GM12878 (cell line): Measurements from ENCODE around the gene IGLON5.

Source experiments
- CBFB ChIP-seq: IDR thresholded peaks from 2 replicates; pipeline ENCODE4 v1.6.1; 2016; ENCODE audit warnings: antibody characterized with exemption, low read depth
- FOS ChIP-seq: IDR thresholded peaks from 3 replicates; pipeline ENCODE4 v1.6.1; 2011; ENCODE audit warnings: borderline replicate concordance; ENCODE audit not compliant: insufficient read length; ENCODE audit errors: extremely low read depth
- KLF5 ChIP-seq: fragments of 450-650 bp; IDR thresholded peaks from 2 replicates; pipeline ENCODE4 v1.6.1; 2014; ENCODE audit warnings: mild to moderate bottlenecking; ENCODE audit not compliant: partially characterized antibody
- YBX1 ChIP-seq: fragments of 450-650 bp; IDR thresholded peaks from 2 replicates; pipeline ENCODE4 v1.6.1; 2016; ENCODE audit warnings: antibody characterized with exemption
- TF ChIP-seq, protein P1 (sequence below): fragments of 450-650 bp; IDR thresholded peaks from 2 replicates; pipeline ENCODE4 v1.6.1; 2016; ENCODE audit warnings: mild to moderate bottlenecking, moderate library complexity, borderline replicate concordance

DNA sequence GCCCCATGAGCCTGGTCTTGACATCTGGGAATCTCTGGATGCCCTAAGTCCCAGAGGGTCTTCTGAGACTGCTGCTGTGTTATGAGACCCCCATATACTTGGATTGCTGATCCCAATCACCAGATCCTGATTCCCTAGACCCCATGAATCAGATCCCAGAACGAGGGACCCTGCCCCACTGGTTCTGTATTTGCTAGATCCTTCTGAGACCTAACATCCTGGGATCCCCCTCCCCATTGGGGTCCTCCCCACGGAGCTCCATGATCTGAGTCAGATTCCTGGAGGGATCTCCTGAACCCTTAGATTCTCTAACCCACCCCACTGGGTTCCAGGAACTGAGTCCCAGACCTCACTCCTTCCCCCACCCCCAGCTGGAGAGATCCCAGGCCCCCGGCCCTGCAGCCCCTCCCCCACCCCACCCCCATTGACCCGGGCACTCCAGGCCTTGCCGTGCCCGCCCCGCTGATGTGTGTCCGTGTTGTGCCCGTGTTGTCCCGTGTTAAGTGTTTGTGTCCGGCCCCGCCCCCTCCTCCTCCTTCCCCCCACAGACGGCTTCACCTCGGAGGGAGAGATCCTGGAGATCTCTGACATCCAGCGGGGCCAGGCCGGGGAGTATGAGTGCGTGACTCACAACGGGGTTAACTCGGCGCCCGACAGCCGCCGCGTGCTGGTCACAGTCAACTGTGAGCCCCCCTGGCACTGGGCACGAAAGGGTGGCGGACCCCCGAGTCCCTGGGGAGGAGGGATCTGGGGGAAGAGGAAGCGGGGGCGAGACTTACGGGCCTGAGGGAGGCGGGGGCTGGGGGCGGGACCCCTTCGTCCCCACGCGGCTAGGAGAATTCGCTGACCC is 15.0 kb downstream of the IGLON5 start:
- TF ChIP-seq YBX1 (no peak), CBFB (no peak), FOS (no peak), KLF5 (no peak)
- TF ChIP-seq, protein P1, sequence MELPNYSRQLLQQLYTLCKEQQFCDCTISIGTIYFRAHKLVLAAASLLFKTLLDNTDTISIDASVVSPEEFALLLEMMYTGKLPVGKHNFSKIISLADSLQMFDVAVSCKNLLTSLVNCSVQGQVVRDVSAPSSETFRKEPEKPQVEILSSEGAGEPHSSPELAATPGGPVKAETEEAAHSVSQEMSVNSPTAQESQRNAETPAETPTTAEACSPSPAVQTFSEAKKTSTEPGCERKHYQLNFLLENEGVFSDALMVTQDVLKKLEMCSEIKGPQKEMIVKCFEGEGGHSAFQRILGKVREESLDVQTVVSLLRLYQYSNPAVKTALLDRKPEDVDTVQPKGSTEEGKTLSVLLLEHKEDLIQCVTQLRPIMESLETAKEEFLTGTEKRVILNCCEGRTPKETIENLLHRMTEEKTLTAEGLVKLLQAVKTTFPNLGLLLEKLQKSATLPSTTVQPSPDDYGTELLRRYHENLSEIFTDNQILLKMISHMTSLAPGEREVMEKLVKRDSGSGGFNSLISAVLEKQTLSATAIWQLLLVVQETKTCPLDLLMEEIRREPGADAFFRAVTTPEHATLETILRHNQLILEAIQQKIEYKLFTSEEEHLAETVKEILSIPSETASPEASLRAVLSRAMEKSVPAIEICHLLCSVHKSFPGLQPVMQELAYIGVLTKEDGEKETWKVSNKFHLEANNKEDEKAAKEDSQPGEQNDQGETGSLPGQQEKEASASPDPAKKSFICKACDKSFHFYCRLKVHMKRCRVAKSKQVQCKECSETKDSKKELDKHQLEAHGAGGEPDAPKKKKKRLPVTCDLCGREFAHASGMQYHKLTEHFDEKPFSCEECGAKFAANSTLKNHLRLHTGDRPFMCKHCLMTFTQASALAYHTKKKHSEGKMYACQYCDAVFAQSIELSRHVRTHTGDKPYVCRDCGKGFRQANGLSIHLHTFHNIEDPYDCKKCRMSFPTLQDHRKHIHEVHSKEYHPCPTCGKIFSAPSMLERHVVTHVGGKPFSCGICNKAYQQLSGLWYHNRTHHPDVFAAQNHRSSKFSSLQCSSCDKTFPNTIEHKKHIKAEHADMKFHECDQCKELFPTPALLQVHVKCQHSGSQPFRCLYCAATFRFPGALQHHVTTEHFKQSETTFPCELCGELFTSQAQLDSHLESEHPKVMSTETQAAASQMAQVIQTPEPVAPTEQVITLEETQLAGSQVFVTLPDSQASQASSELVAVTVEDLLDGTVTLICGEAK: no peak
